PFSK-1 (cell line): ENCODE results near the gene SGPL1.

ENCODE experiments used
- FOXP2 ChIP-seq: optimal IDR thresholded peaks from 2 replicates; pipeline ENCODE3; 2011; ENCODE audit warnings: borderline replicate concordance, control low read depth, inconsistent platforms; ENCODE audit not compliant: insufficient read depth; ENCODE audit errors: extremely low read length, extremely low read depth
- POLR2AphosphoS5 ChIP-seq: IDR thresholded peaks from 2 replicates; pipeline ENCODE4 v1.6.1; 2012; ENCODE audit warnings: low read depth, mild to moderate bottlenecking, control low read depth, low read length, moderate library complexity
- REST ChIP-seq, 2 experiments: IDR thresholded peaks; 2 replicates each; pipeline versions ENCODE4 v1.6.1 to v1.8.0; 2011 to 2012; ENCODE audit warnings: low read depth in 2 of 2, low read length in 2 of 2, control low read depth in 1 of 2, inconsistent platforms in 1 of 2, mild to moderate bottlenecking in 1 of 2, moderate library complexity in 1 of 2; ENCODE audit not compliant: insufficient read depth in 1 of 2
- SIN3A ChIP-seq: IDR thresholded peaks from 2 replicates; pipeline ENCODE4 v1.6.1; 2012; ENCODE audit warnings: mild to moderate bottlenecking, low read length, moderate library complexity, borderline replicate concordance; ENCODE audit not compliant: insufficient read depth
- TAF1 ChIP-seq: IDR thresholded peaks from 2 replicates; pipeline ENCODE4 v1.6.1; 2012; ENCODE audit warnings: low read length, control low read depth, borderline replicate concordance; ENCODE audit not compliant: insufficient read depth

The SGPL1 gene

GRCh38 chr10:70836319-70836718 lies 20.6 kb downstream of the SGPL1 start:
- no peak for TF ChIP-seq FOXP2
- TF ChIP-seq SIN3A = no peak
- no peak for TF ChIP-seq TAF1
- TF ChIP-seq POLR2AphosphoS5 = no peak
- TF ChIP-seq REST (IDR thresholded peaks at IDR 0.05; ENCODE audit: insufficient read depth in 1 of 2, low read depth in 2 of 2, low read length in 2 of 2) = no peak

GRCh38 chr10:70837660-70838059 lies 21.9 kb downstream of the SGPL1 start:
- no peak for TF ChIP-seq POLR2AphosphoS5
- no peak for TF ChIP-seq FOXP2
- TF ChIP-seq TAF1 = no peak
- TF ChIP-seq REST (IDR thresholded peaks at IDR 0.05; ENCODE audit: insufficient read depth in 1 of 2, low read depth in 2 of 2, low read length in 2 of 2) = no peak
- TF ChIP-seq SIN3A = no peak

- TF ChIP-seq TAF1 = no peak
- TF ChIP-seq FOXP2 = no peak
- no peak for TF ChIP-seq POLR2AphosphoS5
- no peak for TF ChIP-seq REST (IDR thresholded peaks at IDR 0.05; ENCODE audit: insufficient read depth in 1 of 2, low read depth in 2 of 2, low read length in 2 of 2)
- TF ChIP-seq SIN3A = no peak
These were observed 22.6 kb downstream of the SGPL1 start for GRCh38 chr10:70838270-70838805.

GRCh38 chr10:70840836-70841235 lies 25.1 kb downstream of the SGPL1 start:
- TF ChIP-seq TAF1 = no peak
- no peak for TF ChIP-seq REST (IDR thresholded peaks at IDR 0.05; ENCODE audit: insufficient read depth in 1 of 2, low read depth in 2 of 2, low read length in 2 of 2)
- TF ChIP-seq SIN3A = no peak
- TF ChIP-seq FOXP2 = no peak
- no peak for TF ChIP-seq POLR2AphosphoS5

GRCh38 chr10:70843333-70843732 lies 27.6 kb downstream of the SGPL1 start:
- TF ChIP-seq SIN3A = no peak
- TF ChIP-seq POLR2AphosphoS5 = no peak
- no peak for TF ChIP-seq REST (IDR thresholded peaks at IDR 0.05; ENCODE audit: insufficient read depth in 1 of 2, low read depth in 2 of 2, low read length in 2 of 2)
- no peak for TF ChIP-seq TAF1
- no peak for TF ChIP-seq FOXP2
